HG03521 (cell line): ENCODE measurements around the gene DENND4B.
A peak's percentile ranks its signal among the peaks of the same experiment; 100 is the strongest.

ENCODE experiments used
- ATAC-seq: cut with Tn5 transposase; IDR thresholded peaks from one replicate; pipeline ENCODE4 v1.9.1; 2021; ENCODE audit warnings: mild to moderate bottlenecking, moderate library complexity; ENCODE audit not compliant: unreplicated experiment

DENND4B gene

DNA sequence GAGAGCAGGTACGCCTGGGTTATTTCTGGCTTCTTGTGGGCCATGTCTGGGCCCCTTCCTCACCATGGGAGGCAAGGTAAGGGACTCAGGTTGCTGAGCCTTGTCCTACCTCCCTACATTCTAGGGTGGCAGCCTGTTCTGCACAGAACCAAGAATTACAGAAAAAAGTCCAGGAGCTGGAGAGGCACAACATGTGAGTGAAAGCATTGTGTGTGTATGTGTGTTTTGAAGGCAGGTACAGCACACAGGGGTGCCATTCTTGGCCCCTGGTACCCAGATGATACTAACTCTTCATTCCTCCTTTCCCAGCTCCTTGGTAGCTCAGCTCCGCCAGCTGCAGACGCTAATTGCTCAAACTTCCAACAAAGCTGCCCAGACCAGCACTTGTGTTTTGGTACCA lies 26.6 kb upstream of the DENND4B start:
- no peak for ATAC-seq

GRCh38 chr1:153970346-153970745 lies 23.8 kb upstream of the DENND4B start:
- no peak for ATAC-seq

- ATAC-seq, result no peak
Observed at GRCh38 chr1:153968972-153969371, 22.5 kb upstream of the DENND4B start.

DNA sequence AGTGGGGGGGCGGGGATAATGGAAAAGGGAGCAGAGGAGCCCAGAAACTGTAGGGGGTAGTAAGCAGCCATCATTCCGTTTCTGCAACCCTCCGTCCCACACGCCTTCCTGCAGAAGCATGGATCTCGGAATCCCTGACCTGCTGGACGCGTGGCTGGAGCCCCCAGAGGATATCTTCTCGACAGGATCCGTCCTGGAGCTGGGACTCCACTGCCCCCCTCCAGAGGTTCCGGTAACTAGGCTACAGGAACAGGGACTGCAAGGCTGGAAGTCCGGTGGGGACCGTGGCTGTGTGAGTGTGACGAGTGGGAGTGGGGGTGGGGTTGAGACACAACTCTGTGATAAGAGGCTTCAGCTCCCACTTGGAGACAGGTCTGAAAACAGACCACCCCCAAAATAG lies 21.9 kb upstream of the DENND4B start:
- ATAC-seq, result no peak

- no peak for ATAC-seq
Observed at GRCh38 chr1:153968000-153968363, 21.5 kb upstream of the DENND4B start.

DNA sequence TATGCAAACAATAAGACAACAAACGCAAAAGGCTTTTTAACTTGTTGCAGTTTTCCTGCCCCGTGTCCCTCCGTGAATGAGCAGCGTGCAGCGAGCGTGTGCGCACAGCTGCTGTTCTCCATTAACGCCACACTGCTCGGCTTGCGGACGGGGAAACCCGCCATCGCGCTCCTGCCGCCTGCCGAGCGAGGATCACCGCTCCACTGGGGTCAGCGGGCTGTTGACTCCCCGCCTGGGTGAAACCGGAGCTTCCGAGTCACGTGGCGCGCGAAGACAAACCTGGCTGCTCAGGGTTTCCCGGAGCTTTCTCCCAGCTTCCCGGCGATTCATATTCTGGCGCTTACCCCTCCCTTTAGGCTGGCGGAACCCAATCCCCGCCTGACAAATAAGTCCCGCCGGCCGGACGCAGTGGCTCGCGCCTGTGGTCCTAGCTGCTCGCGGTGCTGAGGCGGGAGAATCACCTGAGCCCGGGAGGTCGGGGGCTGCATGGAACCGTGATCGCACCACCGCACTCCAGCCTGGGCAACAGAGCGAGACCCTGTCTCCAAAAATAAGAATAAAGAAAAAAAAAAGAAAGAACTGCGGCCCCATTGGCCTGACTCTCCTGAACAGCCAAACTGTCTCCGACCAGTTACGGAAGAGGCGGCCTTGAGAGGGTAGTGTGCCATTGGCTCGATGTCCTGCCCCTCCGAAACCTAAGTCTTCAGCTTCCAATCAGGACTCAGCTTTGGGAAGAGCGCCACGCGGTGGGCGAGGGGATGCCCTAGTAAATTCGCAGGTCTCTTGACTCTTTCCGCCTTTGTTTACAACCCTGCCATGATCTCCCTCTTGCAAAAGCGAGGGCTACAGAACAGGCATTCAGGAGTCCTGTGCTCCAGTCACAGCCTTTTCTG lies 20.8 kb upstream of the DENND4B start, which contains the start of gene CREB3L4:
Gene CREB3L4 (plus strand): TSS at position 796 of the 893 bp plus-strand sequence. CDS start 624 bp downstream, outside the sequence.
- peak; percentile 72 for ATAC-seq

DNA sequence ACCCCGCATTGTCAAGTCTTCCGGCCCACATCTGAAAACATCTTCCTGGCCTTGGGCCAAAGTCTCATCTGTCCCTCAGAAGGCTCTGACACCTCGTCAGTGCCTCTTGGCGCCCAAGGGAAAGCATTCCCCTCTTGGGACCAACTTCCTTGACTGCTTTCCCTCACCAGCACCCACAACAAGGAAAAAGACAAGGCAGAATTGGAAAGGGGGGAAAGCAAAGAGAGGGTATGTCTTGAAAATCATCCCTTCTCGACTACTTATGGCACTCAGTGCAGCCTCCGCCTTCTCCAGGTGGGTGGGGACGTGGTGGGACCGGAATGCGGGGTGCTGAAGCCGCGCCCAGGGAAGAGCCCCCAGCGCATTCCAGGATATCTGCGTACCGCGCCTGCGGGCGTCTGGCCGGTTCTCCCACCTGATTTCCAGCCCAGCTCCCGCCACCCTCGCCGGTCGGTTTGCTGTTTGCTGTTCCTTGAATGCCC lies 17.4 kb upstream of the DENND4B start:
- no peak for ATAC-seq

GRCh38 chr1:153963030-153963849 lies 16.7 kb upstream of the DENND4B start, which contains the start of gene SLC39A1:
Gene SLC39A1, minus strand, starts transcription at chr1:153963537. Its CDS starts 822 bp downstream, at chr1:153962715.
- peak; percentile 47 for ATAC-seq

DNA sequence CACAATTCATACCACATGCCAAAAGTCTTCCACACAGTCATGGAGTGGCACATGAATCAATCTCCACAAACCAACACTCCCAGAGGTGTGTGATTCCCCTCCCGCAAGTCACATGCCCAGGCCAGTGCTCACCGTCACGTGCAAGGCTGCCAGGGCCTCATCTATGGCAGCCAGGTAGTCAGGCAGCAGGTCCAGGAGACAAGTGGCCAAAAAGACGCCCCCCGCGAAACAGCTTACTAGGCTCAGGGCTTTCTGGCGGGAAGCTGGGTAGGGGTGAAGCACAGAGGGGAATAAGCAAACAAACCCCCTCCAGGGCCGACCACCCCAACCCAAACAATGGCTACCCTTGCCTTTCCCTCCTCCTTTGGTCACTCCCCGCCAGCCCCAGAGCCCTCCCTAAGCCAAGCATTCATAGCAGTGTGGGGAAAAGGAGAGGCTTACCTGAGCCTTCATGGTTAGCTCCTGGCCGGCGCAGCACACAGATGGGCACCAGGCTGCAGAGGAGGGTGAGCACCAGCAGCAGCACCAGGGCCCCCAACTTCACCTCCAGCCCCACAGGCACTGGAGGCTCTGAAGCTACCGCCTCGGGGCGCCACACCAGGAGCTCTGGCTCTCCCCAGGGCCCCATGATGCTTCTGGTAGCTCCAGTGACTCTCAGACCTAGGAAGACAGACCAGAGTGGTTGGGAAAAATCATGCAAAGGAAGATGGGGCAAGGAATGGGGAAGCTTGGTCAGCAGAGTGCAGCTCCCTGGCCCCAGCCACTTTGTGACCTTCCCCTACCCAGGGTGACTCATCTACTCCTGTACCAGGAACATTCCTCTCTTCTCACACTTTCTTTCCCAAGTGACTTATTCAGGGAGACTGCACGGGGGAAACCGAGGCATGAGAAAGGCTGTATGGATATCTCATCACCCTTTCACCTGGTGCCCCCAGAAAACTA lies 15.8 kb upstream of the DENND4B start:
- ATAC-seq, result no peak

DNA sequence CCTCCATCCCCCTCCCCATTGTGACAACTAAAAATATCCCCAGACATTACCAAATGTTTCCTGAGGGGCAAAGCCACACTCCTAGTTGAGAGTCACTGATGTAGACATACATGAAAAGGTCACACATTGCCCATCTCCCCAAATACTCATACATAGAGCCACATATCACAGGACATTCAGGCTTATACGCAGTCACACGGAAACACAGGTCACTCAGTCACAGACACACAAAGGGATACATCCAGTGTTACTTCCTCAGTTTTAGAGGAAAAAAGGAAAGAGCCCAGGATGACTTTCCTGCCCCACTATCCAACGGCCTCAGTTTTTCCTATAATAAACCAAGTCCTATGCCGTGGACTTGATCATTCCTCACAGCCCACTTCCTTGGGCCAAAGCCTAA lies 14.9 kb upstream of the DENND4B start:
- no peak for ATAC-seq

GRCh38 chr1:153960206-153960605 lies 13.7 kb upstream of the DENND4B start:
- ATAC-seq, result no peak

- ATAC-seq, result no peak
Observed at GRCh38 chr1:153959454-153959853, 12.9 kb upstream of the DENND4B start.

DNA sequence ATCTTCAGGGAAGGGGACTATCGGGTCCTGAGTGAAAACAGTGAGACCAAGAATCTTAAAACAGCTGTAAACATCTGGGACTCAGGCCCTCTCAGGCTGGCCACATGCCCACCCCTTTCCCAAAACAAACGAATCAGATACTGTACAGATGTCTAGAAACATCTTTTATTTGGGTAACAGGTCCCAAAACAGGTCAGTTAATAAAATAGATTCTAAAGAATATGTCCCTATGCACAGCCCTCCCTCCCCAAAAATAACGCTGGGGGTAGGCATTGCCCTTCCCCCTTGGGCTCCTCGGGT lies 12.4 kb upstream of the DENND4B start:
- ATAC-seq, result no peak

- ATAC-seq, result peak; percentile 77
Observed at GRCh38 chr1:153958111-153958960, 11.8 kb upstream of the DENND4B start, which contains the start of gene CRTC2. Gene CRTC2, minus strand, starts transcription at chr1:153958612. Its CDS starts 115 bp downstream, at chr1:153958497.

- peak; percentile 16 for ATAC-seq
Observed at GRCh38 chr1:153957744-153958110, 11.2 kb upstream of the DENND4B start.

- ATAC-seq, result no peak
Observed at GRCh38 chr1:153956997-153957715, 10.6 kb upstream of the DENND4B start.

DNA sequence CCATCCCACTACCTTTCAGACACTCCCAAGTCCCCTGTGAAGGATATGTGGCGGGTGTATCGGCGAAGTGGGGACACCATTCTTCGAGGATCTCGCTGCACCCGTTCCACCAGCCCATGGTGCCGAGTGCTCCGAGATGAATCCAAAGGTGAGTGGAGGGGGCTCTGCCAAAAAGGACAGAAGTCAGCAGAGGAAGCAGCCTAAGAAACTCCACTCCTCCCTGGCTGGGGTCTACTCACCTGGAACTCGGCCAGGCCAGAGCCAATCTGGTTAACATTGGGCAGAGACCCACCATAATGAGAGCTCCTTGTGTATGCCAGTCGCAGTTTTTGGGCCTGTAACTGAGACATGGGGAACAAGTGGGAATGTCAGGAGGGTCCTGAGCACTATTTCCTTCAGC lies 8.3 kb upstream of the DENND4B start:
- no peak for ATAC-seq

GRCh38 chr1:153953859-153954365 lies 7.4 kb upstream of the DENND4B start:
- ATAC-seq, result no peak

- ATAC-seq, result no peak
Observed at GRCh38 chr1:153951801-153952200, 5.3 kb upstream of the DENND4B start.
